ENCODE data around the gene TOP2A.
"Not testable (repeated sequence)": the region's sequence is repeated elsewhere in the genome, so short reads cannot be mapped to it uniquely, and the experiment has no call there.

TOP2A gene

GRCh38 chr17:40419559-40420331, 2.0 kb upstream of the TOP2A start:
- Histone ChIP-seq H3K4me1 (ENCODE audit: control insufficient read depth, insufficient read depth, low read length) (peaks cover 33% of the 10 kb centered on the region), H3K27ac (ENCODE audit: low read depth, low read length) (no peak overlapping the region), H3K4me3 (ENCODE audit: low read depth, low read length) (no peak overlapping the region), H3K27me3 (ENCODE audit: control insufficient read depth, insufficient read depth, low read length) (no peaks in the 10 kb centered on the region), H3K9ac (ENCODE audit: low read length) (no peak overlapping the region), H3K36me3 (ENCODE audit: control insufficient read depth, insufficient read depth, low read length) (peaks cover 21% of the 10 kb centered on the region), H3K9me3 (ENCODE audit: control insufficient read depth, insufficient read depth, low read depth, low read length) (no peaks in the 10 kb centered on the region)

GRCh38 chr17:40418428-40418706, 671 bp upstream of the TOP2A start:
- Histone ChIP-seq H3K9me3 (ENCODE audit: control insufficient read depth, insufficient read depth, low read depth, low read length) (no peaks in the 10 kb centered on the region), H3K4me3 (ENCODE audit: low read depth, low read length) (peak overlapping the region; percentile 53), H3K36me3 (ENCODE audit: control insufficient read depth, insufficient read depth, low read length) (peaks cover 32% of the 10 kb centered on the region), H3K27ac (ENCODE audit: low read depth, low read length) (no peak overlapping the region), H3K27me3 (ENCODE audit: control insufficient read depth, insufficient read depth, low read length) (no peaks in the 10 kb centered on the region), H3K9ac (ENCODE audit: low read length) (no peak overlapping the region), H3K4me1 (ENCODE audit: control insufficient read depth, insufficient read depth, low read length) (peaks cover 29% of the 10 kb centered on the region)

- Histone ChIP-seq H3K9ac (ENCODE audit: low read length) (peak overlapping the region; percentile 83), H3K27me3 (ENCODE audit: control insufficient read depth, insufficient read depth, low read length) (no peaks in the 10 kb centered on the region), H3K4me3 (ENCODE audit: low read depth, low read length) (peak overlapping the region; percentile 96), H3K4me1 (ENCODE audit: control insufficient read depth, insufficient read depth, low read length) (peaks cover 20% of the 10 kb centered on the region), H3K36me3 (ENCODE audit: control insufficient read depth, insufficient read depth, low read length) (peaks cover 43% of the 10 kb centered on the region), H3K9me3 (ENCODE audit: control insufficient read depth, insufficient read depth, low read depth, low read length) (no peaks in the 10 kb centered on the region), H3K27ac (ENCODE audit: low read depth, low read length) (peak overlapping the region; percentile 50; the same call in 1 of the 2 replicates)
Measured at GRCh38 chr17:40417258-40417608, 463 bp downstream of the TOP2A start.

- Histone ChIP-seq H3K27ac (ENCODE audit: low read depth, low read length) (no peak overlapping the region), H3K27me3 (ENCODE audit: control insufficient read depth, insufficient read depth, low read length) (no peaks in the 10 kb centered on the region), H3K9me3 (ENCODE audit: control insufficient read depth, insufficient read depth, low read depth, low read length) (no peaks in the 10 kb centered on the region), H3K4me3 (ENCODE audit: low read depth, low read length) (peak overlapping the region; percentile 96), H3K4me1 (ENCODE audit: control insufficient read depth, insufficient read depth, low read length) (peaks cover 17% of the 10 kb centered on the region), H3K9ac (ENCODE audit: low read length) (peak overlapping the region; percentile 83), H3K36me3 (ENCODE audit: control insufficient read depth, insufficient read depth, low read length) (peaks cover 49% of the 10 kb centered on the region)
Measured at GRCh38 chr17:40416671-40417070, 1.0 kb downstream of the TOP2A start.

GRCh38 chr17:40415390-40415789, 2.3 kb downstream of the TOP2A start:
- Histone ChIP-seq H3K4me1 (ENCODE audit: control insufficient read depth, insufficient read depth, low read length) (peaks cover 30% of the 10 kb centered on the region), H3K27me3 (ENCODE audit: control insufficient read depth, insufficient read depth, low read length) (no peaks in the 10 kb centered on the region), H3K4me3 (ENCODE audit: low read depth, low read length) (peak overlapping the region; percentile 96; the same call in 1 of the 2 replicates), H3K27ac (ENCODE audit: low read depth, low read length) (no peak overlapping the region), H3K9ac (ENCODE audit: low read length) (no peak overlapping the region), H3K36me3 (ENCODE audit: control insufficient read depth, insufficient read depth, low read length) (peaks cover 62% of the 10 kb centered on the region), H3K9me3 (ENCODE audit: control insufficient read depth, insufficient read depth, low read depth, low read length) (no peaks in the 10 kb centered on the region)

- Histone ChIP-seq H3K4me1 (ENCODE audit: control insufficient read depth, insufficient read depth, low read length) (peaks cover 30% of the 10 kb centered on the region), H3K36me3 (ENCODE audit: control insufficient read depth, insufficient read depth, low read length) (peaks cover 72% of the 10 kb centered on the region)
- not testable (repeated sequence) for H3K27me3 ChIP-seq (ENCODE audit: control insufficient read depth, insufficient read depth, low read length); H3K9ac ChIP-seq (ENCODE audit: low read length); H3K9me3 ChIP-seq (ENCODE audit: control insufficient read depth, insufficient read depth, low read depth, low read length); H3K4me3 ChIP-seq (ENCODE audit: low read depth, low read length); H3K27ac ChIP-seq (ENCODE audit: low read depth, low read length)
Measured at GRCh38 chr17:40414312-40414711, 3.4 kb downstream of the TOP2A start.

GRCh38 chr17:40412880-40413279, 4.8 kb downstream of the TOP2A start:
- Histone ChIP-seq H3K9ac (ENCODE audit: low read length) (no peak overlapping the region), H3K36me3 (ENCODE audit: control insufficient read depth, insufficient read depth, low read length) (peaks cover 87% of the 10 kb centered on the region)

GRCh38 chr17:40411821-40412220, 5.9 kb downstream of the TOP2A start:
- Histone ChIP-seq H3K9ac (ENCODE audit: low read length) (no peak overlapping the region), H3K27me3 (ENCODE audit: control insufficient read depth, insufficient read depth, low read length) (no peaks in the 10 kb centered on the region), H3K9me3 (ENCODE audit: control insufficient read depth, insufficient read depth, low read depth, low read length) (no peaks in the 10 kb centered on the region), H3K4me3 (ENCODE audit: low read depth, low read length) (no peak overlapping the region), H3K4me1 (ENCODE audit: control insufficient read depth, insufficient read depth, low read length) (peaks cover 29% of the 10 kb centered on the region), H3K36me3 (ENCODE audit: control insufficient read depth, insufficient read depth, low read length) (peaks cover 94% of the 10 kb centered on the region), H3K27ac (ENCODE audit: low read depth, low read length) (no peak overlapping the region)

More at GRCh38 chr17:40412880-40413279, 4.8 kb downstream of the TOP2A start:
- no peak overlapping the region for H3K27ac ChIP-seq (ENCODE audit: low read depth, low read length)
- peaks cover 30% of the 10 kb centered on the region for H3K4me1 ChIP-seq (ENCODE audit: control insufficient read depth, insufficient read depth, low read length)
- no peaks in the 10 kb centered on the region for H3K9me3 ChIP-seq (ENCODE audit: control insufficient read depth, insufficient read depth, low read depth, low read length)
- H3K27me3 ChIP-seq (ENCODE audit: control insufficient read depth, insufficient read depth, low read length) = no peaks in the 10 kb centered on the region
- no peak overlapping the region for H3K4me3 ChIP-seq (ENCODE audit: low read depth, low read length)

GRCh38 chr17:40410082-40410481, 7.6 kb downstream of the TOP2A start:
- H3K36me3 ChIP-seq (ENCODE audit: control insufficient read depth, insufficient read depth, low read length) = peaks cover 92% of the 10 kb centered on the region
- no peaks in the 10 kb centered on the region for H3K27me3 ChIP-seq (ENCODE audit: control insufficient read depth, insufficient read depth, low read length)
- H3K27ac ChIP-seq (ENCODE audit: low read depth, low read length) = peak overlapping the region; percentile 84
- peaks cover 19% of the 10 kb centered on the region for H3K4me1 ChIP-seq (ENCODE audit: control insufficient read depth, insufficient read depth, low read length)
- H3K9me3 ChIP-seq (ENCODE audit: control insufficient read depth, insufficient read depth, low read depth, low read length) = no peaks in the 10 kb centered on the region
- no peak overlapping the region for H3K9ac ChIP-seq (ENCODE audit: low read length)
- peak overlapping the region; percentile 1; the same call in 1 of the 2 replicates for H3K4me3 ChIP-seq (ENCODE audit: low read depth, low read length)

- not testable (repeated sequence) for H3K27me3 ChIP-seq (ENCODE audit: control insufficient read depth, insufficient read depth, low read length); H3K9me3 ChIP-seq (ENCODE audit: control insufficient read depth, insufficient read depth, low read depth, low read length); H3K4me3 ChIP-seq (ENCODE audit: low read depth, low read length); H3K9ac ChIP-seq (ENCODE audit: low read length)
- H3K27ac ChIP-seq (ENCODE audit: low read depth, low read length) = peak overlapping the region; percentile 84
- H3K4me1 ChIP-seq (ENCODE audit: control insufficient read depth, insufficient read depth, low read length) = peaks cover 19% of the 10 kb centered on the region
- H3K36me3 ChIP-seq (ENCODE audit: control insufficient read depth, insufficient read depth, low read length) = peaks cover 97% of the 10 kb centered on the region
Measured at GRCh38 chr17:40409540-40409939, 8.2 kb downstream of the TOP2A start.

- Histone ChIP-seq H3K4me3 (ENCODE audit: low read depth, low read length) (no peak overlapping the region), H3K9ac (ENCODE audit: low read length) (no peak overlapping the region), H3K9me3 (ENCODE audit: control insufficient read depth, insufficient read depth, low read depth, low read length) (no peaks in the 10 kb centered on the region), H3K4me1 (ENCODE audit: control insufficient read depth, insufficient read depth, low read length) (peaks cover 19% of the 10 kb centered on the region), H3K27me3 (ENCODE audit: control insufficient read depth, insufficient read depth, low read length) (no peaks in the 10 kb centered on the region), H3K27ac (ENCODE audit: low read depth, low read length) (no peak overlapping the region), H3K36me3 (ENCODE audit: control insufficient read depth, insufficient read depth, low read length) (peaks cover 98% of the 10 kb centered on the region)
Measured at GRCh38 chr17:40407460-40407859, 10.2 kb downstream of the TOP2A start.

Data from HUES6 (cell line).